ENCODE results near the gene CTNNB1. TPM values are rescaled to one million over a fixed set of nuclear protein-coding genes. Genes with fewer than 3 reads are reported as not detected.

CTNNB1 gene
- total and polyA plus RNA-seq, 4 donors: 63.3 to 265 (median 151) TPM

DNA sequence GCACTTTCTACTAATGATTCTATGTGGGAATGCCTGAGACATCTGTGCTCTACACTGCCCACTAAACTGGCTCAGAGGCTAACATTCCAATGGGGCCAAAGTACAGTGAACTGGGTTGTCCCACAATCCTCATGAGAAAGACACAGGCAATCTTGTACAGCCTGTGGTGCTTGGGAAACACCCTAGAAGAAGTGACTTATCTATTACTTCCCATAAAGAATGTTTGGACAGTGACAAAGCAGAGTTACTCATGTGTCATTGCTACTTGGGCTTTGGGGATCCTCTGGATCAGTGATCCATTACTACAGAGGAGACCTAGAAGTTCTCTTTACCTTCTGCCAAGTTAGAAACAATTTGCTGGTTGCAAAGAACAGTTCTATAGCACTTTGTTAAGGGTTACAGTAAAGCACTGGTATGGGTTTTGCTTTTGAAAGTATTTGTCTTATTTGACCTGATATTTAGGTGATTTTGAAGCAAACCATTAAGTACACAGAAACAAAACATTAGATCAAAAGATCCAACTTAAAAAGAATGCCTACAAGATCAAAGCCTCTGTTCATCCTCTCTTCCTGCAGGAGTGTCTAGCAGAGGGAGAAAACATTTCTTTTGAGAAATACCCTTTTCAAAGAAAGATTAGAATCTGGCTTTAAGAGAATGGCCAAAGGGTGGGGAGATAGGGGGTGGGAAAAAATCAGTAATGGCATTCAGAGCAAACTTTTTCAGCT is 75.8 kb downstream of the CTNNB1 start:
- no peak for TF ChIP-seq FOXA1 (IDR thresholded peaks at IDR 0.05)
- no peak for TF ChIP-seq RAD21 (IDR thresholded peaks at IDR 0.05)
- TF ChIP-seq NR2F2 (IDR thresholded peaks at IDR 0.05): no peak
- no peak for TF ChIP-seq EGR1 (IDR thresholded peaks at IDR 0.05; ENCODE audit: low read depth in 2 of 2)
- TF ChIP-seq, protein P1, sequence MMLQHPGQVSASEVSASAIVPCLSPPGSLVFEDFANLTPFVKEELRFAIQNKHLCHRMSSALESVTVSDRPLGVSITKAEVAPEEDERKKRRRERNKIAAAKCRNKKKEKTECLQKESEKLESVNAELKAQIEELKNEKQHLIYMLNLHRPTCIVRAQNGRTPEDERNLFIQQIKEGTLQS (IDR thresholded peaks at IDR 0.05): no peak
- TF ChIP-seq, protein P2, sequence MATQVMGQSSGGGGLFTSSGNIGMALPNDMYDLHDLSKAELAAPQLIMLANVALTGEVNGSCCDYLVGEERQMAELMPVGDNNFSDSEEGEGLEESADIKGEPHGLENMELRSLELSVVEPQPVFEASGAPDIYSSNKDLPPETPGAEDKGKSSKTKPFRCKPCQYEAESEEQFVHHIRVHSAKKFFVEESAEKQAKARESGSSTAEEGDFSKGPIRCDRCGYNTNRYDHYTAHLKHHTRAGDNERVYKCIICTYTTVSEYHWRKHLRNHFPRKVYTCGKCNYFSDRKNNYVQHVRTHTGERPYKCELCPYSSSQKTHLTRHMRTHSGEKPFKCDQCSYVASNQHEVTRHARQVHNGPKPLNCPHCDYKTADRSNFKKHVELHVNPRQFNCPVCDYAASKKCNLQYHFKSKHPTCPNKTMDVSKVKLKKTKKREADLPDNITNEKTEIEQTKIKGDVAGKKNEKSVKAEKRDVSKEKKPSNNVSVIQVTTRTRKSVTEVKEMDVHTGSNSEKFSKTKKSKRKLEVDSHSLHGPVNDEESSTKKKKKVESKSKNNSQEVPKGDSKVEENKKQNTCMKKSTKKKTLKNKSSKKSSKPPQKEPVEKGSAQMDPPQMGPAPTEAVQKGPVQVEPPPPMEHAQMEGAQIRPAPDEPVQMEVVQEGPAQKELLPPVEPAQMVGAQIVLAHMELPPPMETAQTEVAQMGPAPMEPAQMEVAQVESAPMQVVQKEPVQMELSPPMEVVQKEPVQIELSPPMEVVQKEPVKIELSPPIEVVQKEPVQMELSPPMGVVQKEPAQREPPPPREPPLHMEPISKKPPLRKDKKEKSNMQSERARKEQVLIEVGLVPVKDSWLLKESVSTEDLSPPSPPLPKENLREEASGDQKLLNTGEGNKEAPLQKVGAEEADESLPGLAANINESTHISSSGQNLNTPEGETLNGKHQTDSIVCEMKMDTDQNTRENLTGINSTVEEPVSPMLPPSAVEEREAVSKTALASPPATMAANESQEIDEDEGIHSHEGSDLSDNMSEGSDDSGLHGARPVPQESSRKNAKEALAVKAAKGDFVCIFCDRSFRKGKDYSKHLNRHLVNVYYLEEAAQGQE (IDR thresholded peaks at IDR 0.05): no peak
- TF ChIP-seq YY1 (IDR thresholded peaks at IDR 0.05): no peak
- TF ChIP-seq HNF4A (conservative IDR thresholded peaks at IDR 0.05): no peak
- TF ChIP-seq JUND (IDR thresholded peaks at IDR 0.05): no peak
- TF ChIP-seq, protein P3, sequence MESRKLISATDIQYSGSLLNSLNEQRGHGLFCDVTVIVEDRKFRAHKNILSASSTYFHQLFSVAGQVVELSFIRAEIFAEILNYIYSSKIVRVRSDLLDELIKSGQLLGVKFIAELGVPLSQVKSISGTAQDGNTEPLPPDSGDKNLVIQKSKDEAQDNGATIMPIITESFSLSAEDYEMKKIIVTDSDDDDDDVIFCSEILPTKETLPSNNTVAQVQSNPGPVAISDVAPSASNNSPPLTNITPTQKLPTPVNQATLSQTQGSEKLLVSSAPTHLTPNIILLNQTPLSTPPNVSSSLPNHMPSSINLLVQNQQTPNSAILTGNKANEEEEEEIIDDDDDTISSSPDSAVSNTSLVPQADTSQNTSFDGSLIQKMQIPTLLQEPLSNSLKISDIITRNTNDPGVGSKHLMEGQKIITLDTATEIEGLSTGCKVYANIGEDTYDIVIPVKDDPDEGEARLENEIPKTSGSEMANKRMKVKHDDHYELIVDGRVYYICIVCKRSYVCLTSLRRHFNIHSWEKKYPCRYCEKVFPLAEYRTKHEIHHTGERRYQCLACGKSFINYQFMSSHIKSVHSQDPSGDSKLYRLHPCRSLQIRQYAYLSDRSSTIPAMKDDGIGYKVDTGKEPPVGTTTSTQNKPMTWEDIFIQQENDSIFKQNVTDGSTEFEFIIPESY (IDR thresholded peaks at IDR 0.05): no peak
- TF ChIP-seq, protein P4, sequence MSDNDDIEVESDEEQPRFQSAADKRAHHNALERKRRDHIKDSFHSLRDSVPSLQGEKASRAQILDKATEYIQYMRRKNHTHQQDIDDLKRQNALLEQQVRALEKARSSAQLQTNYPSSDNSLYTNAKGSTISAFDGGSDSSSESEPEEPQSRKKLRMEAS (IDR thresholded peaks at IDR 0.05): no peak
- no peak for TF ChIP-seq TAF1 (conservative IDR thresholded peaks at IDR 0.05)
- TF ChIP-seq FOXA2 (IDR thresholded peaks at IDR 0.05): no peak
- TF ChIP-seq GABPA (IDR thresholded peaks at IDR 0.05 in 1 of 2, conservative IDR thresholded peaks at IDR 0.05 in 1 of 2): no peak
- TF ChIP-seq RXRA (IDR thresholded peaks at IDR 0.05): no peak
- TF ChIP-seq SP1 (IDR thresholded peaks at IDR 0.05): no peak
- H3K9ac ChIP-seq (ENCODE audit: low read depth in 1 of 2, low read length in 2 of 2): no peak overlapping the region
- DNase-seq (ENCODE audit: low spot score): no peak

DNA sequence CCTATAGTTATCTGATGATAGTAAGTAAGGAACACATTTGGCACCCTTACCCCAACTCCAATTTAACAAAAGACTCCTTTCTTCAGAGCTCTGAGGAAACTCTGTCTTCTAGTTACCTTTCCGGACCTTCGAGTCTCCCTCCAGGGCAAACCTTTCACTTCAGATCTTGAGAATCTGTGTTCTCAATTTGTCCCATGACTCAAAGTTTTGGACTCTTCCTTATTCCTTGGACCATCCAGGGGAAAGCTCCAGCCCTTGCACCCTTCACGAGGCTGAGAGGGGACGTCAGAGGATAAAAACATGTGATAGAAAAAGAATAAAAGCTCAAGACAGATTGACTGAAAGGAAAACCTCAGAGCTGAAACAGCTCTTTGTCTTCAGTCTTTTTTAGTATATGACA is 76.9 kb downstream of the CTNNB1 start:
- 85% methylated on average over 4 of the region's 4 CpGs for WGBS
- no peak for DNase-seq (ENCODE audit: low spot score)
- H3K4me3 ChIP-seq (ENCODE audit: low read depth in 1 of 3, low read length in 3 of 3): no peak overlapping the region
- H3K36me3 ChIP-seq (ENCODE audit: control insufficient read depth in 4 of 4, insufficient read depth in 3 of 4, low read depth in 1 of 4, low read length in 3 of 4): peaks cover 0 to 2% (median 0%) of the 10 kb centered on the region in 4 donors
- H3K27me3 ChIP-seq (ENCODE audit: control insufficient read depth in 4 of 4, insufficient read depth in 4 of 4, low read length in 3 of 4): no peaks in the 10 kb centered on the region
- H3K9me3 ChIP-seq (ENCODE audit: control insufficient read depth in 4 of 4, low read length in 3 of 4): peaks cover 0 to 4% (median 1%) of the 10 kb centered on the region in 4 donors
- H3K9ac ChIP-seq (ENCODE audit: low read depth in 1 of 2, low read length in 2 of 2): no peak overlapping the region
- no peaks in the 10 kb centered on the region for H3K4me1 ChIP-seq (ENCODE audit: control insufficient read depth in 4 of 4, insufficient read depth in 4 of 4, low read length in 3 of 4)
- H3K27ac ChIP-seq (ENCODE audit: low read depth in 1 of 2, low read length in 2 of 2): no peak overlapping the region
- no peak for TF ChIP-seq YY1 (IDR thresholded peaks at IDR 0.05)
- TF ChIP-seq, protein P2 (IDR thresholded peaks at IDR 0.05): no peak
- no peak for TF ChIP-seq EGR1 (IDR thresholded peaks at IDR 0.05; ENCODE audit: low read depth in 2 of 2)
- no peak for TF ChIP-seq JUND (IDR thresholded peaks at IDR 0.05)
- TF ChIP-seq HNF4A (conservative IDR thresholded peaks at IDR 0.05): no peak
- no peak for TF ChIP-seq FOXA2 (IDR thresholded peaks at IDR 0.05)
- no peak for TF ChIP-seq RXRA (IDR thresholded peaks at IDR 0.05)
- no peak for TF ChIP-seq SP1 (IDR thresholded peaks at IDR 0.05)
- TF ChIP-seq FOXA1 (IDR thresholded peaks at IDR 0.05): no peak
- TF ChIP-seq, protein P4 (IDR thresholded peaks at IDR 0.05): no peak
- no peak for TF ChIP-seq TAF1 (conservative IDR thresholded peaks at IDR 0.05)
- no peak for TF ChIP-seq GABPA (IDR thresholded peaks at IDR 0.05 in 1 of 2, conservative IDR thresholded peaks at IDR 0.05 in 1 of 2)
- TF ChIP-seq, protein P1 (IDR thresholded peaks at IDR 0.05): no peak
- no peak for TF ChIP-seq NR2F2 (IDR thresholded peaks at IDR 0.05)
- no peak for TF ChIP-seq HNF4G (IDR thresholded peaks at IDR 0.05)
- TF ChIP-seq RAD21 (IDR thresholded peaks at IDR 0.05): no peak

More for the DNA sequence above, 75.8 kb downstream of the CTNNB1 start:
- no peak overlapping the region for H3K4me3 ChIP-seq (ENCODE audit: low read depth in 1 of 3, low read length in 3 of 3)
- no peaks in the 10 kb centered on the region for H3K4me1 ChIP-seq (ENCODE audit: control insufficient read depth in 4 of 4, insufficient read depth in 4 of 4, low read length in 3 of 4)
- peaks cover 0 to 2% (median 0%) of the 10 kb centered on the region in 4 donors for H3K36me3 ChIP-seq (ENCODE audit: control insufficient read depth in 4 of 4, insufficient read depth in 3 of 4, low read depth in 1 of 4, low read length in 3 of 4)
- H3K27me3 ChIP-seq (ENCODE audit: control insufficient read depth in 4 of 4, insufficient read depth in 4 of 4, low read length in 3 of 4): no peaks in the 10 kb centered on the region
- H3K27ac ChIP-seq (ENCODE audit: low read depth in 1 of 2, low read length in 2 of 2): no peak overlapping the region
- peaks cover 0 to 4% (median 1%) of the 10 kb centered on the region in 4 donors for H3K9me3 ChIP-seq (ENCODE audit: control insufficient read depth in 4 of 4, low read length in 3 of 4)
